NCI-H446 (cell line): ENCODE data around the gene TCF3.
A peak's percentile ranks its signal among the peaks of the same experiment; 100 is the strongest.
"Not testable (repeated sequence)": the region's sequence is repeated elsewhere in the genome, so short reads cannot be mapped to it uniquely, and the experiment has no call there.

Experiments used
- DNase-seq, 2 experiments: peaks; one replicate each; lab custom pipeline; 2025; lab: John Stamatoyannopoulos, UW

The TCF3 gene

DNA sequence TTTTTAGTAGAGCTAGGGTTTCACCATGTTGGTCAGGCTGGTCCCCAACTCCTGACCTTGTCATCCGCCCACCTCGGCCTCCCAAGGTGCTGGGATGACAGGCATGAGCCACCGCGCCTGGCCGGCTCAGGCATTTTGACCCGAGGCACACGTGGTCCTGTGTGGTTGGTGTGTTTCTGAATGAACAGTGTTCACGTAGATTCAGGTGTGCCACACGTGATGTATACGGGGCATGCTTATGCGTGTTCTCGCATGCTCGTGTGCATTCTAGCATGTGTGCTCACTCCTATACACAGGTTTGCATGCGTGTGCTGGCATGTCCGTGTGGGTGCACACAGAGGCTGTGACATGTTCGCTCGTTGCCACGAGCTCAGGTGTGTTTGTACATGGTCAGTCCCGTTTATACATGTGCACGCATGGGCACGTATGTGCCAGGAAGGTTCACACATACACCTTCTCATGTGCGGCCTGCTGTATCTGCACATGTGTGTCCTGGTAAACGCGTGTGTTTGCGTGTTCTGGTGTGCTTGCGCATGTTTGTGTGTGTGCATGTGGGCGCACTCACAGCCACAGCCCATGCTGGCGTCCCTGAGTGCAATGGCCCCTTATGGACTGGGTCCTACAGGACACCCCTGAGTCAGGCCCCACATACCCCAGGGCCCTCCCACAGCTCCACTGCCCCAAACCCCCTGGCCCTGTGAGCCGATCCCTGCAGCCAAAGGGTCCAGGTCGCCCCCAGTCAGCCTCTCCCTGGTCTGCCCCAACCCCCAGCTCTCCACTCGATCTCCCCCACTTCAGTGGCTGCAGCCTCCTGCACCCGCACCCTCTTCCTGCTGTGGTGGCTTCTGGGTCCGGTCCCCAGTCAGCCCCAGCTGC, 20.6 kb upstream of the TCF3 start:
- DNase-seq: no peak

DNA sequence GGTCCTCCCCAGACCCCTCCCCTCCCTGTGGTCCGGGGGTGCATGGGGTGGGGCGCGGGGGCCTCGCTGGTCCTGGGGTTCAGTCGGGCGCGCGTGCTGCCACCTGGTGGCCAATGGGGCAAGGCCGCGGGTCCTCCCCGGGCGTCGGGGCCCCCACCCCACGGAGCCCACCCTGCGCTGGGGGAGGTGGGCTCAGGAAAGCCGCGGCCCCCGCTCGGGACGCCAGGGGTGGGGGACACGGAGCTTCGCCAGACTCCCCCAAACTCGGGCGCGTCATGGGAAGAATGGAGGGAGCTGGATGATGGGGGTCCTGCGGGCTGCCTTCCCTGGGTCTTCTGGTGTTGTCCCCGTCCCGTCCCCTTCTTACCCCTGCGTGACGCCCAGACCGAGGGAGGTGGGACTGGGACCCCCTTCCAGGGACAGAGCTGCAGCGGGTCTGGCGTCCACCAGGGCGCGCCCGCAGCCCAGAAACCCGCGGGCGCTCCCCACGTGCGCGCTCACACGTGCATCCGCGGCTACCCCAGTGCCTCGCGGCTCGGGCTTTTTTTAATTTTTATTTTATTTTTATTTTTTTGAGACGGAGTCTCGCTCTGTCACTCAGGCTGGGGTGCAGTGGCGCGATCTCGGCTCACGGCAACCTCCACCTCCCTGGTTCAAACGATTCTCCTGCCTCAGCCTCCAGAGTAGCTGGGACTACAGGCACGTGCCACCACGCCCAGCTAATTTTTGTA, 19.8 kb upstream of the TCF3 start:
- DNase-seq: peak in 1 of 2 experiments; percentile 54

DNA sequence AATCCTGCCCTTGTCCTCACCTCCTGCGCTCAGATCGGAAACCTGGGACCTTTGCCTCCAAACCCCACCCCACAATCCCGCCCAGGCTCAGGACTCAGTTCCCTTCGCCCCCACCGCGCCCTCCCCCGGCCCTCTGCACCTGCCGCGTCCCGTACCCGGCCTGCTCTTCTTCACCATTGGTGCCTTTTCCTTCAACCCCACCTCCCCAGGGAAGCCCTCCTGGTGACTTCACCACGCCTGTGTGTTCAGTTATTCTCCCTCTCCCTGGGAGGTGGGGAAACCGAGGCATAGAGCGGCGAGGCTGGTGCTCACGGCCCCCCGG, 19.3 kb upstream of the TCF3 start:
- no peak for DNase-seq

GRCh38 chr19:1670747-1671146, 18.3 kb upstream of the TCF3 start:
- not testable (repeated sequence) for DNase-seq

GRCh38 chr19:1668486-1669270, 16.3 kb upstream of the TCF3 start:
- no peak for DNase-seq

- no peak for DNase-seq
Observed at GRCh38 chr19:1668048-1668485, 15.7 kb upstream of the TCF3 start.

DNA sequence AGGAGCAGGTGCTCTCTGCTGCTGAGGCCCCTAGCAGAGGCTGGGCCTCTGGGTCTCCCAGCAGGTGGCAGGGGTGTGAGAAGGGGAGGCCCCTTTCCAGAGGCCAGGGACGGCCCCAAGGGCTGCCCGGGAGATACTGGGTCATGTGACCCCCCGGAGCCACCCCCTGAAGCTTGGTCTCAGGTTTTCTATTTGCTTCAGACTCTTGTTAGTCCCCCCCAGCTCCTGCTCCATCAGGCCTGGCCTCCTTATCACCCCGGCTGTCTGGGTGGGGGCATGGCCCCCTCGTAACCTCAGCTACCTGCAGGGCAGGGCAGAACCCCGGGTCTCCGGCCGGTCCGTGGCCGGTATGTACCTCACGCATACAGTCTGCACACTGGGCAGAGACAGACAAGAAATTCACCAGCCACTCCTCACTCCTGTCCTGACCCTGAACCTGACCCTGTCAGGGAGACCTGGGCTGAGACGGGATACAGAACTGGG, 13.2 kb upstream of the TCF3 start:
- no peak for DNase-seq

DNA sequence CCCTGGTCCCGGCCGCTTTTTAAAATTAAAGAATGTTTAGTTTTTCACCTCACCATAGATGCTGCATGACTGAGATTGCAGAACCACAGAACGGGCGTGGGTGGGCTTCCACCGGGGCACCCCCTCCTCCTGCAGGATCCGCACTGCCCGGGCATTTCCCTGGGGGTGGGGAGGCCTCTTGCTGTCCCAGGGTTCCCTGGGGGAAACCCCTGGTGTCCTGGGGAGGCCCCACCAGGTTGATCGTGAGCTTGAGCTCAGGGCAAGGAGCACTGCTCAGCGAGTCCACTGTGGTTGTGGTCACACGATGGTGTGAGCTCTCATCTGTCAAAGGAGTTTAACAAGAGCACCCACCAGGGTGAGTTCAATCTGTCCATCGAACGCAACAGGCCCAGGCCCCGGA, 11.4 kb upstream of the TCF3 start:
- DNase-seq: no peak

GRCh38 chr19:1663227-1663626, 10.8 kb upstream of the TCF3 start:
- DNase-seq: not testable (repeated sequence)

GRCh38 chr19:1661995-1662394, 9.6 kb upstream of the TCF3 start:
- no peak for DNase-seq

DNA sequence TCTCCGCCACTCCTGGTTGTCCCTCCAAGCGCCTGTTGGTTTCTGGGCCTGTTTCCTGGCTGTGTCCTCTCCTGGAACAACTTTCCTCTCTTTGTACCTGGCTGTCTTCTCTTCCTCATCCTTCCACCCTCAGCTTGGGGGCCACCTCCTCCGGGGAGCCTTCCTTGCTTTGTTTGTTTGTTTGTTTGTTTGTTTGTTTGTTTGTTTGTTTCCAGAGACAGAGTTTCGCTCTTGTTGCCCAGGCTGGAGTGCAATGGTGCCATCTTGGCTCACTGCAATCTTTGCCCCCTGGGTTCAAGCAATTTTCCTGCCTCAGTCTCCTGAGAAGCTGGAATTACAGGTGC, 6.6 kb upstream of the TCF3 start:
- no peak for DNase-seq

DNA sequence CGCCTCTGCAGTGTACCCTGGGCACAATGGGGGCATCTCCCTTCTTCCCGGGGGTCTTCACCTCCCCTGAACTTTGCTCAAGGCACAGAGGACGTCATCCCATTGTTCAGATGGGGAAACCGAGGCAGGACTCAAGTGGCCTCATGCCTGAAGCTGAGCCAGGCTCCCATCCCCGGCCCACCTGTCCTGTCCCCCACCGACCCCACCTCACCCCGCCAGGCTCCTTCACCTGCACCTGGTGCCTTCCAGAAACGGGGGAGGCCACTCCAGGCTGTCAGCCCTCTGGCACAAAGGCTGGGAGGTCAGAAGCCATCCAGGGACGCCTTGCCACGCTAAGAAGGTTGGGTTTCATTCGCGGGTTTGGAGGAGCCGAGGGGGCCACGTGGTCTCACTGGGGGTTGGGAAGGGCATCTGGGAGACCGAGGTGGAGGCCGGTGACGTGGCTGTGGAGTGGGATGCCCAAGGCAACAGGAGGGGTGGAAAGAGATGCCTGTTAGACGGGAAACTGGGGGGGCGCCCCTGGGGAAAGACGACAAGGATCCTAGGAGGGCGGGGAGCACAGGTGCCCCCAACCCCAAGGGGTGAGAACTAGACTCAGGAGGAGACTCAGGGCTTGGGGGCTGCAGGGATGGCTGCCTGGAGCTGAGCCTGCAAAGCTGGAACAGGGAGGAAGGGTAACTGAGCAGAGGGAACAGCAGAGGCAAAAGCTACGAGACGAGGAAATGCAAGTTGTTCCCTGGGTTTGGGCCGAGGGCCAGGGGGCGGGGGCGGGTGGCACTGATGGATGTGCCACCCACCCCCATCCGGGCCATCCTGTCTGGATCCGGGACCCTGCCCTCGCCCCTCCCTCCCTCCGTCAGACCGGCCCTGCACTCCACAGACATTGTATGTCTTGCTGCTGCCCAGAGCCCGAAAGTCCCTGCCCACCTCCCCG, 6.0 kb upstream of the TCF3 start:
- DNase-seq: no peak

DNA sequence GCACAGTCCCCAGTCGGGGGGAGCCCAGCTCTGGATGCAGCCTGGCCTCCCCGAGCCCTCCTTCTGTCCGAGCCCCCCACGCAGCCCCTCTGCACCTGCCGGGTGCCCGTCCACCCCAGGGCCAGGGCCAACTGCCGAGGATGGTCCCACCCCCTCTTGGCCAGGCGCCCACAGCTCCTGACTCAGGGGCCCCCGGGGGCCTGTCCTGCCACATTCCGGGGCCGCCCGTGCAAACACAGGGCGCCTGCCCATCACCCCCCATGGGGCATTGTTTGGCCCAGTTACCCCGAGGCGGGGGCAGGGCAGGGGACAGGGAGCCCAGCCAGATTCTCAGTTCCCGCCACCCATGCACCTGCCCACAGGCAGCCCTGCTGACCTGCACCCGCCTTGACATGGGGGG, 5.3 kb upstream of the TCF3 start:
- no peak for DNase-seq

GRCh38 chr19:1656988-1657536, 4.6 kb upstream of the TCF3 start:
- DNase-seq: no peak

GRCh38 chr19:1655987-1656608, 3.7 kb upstream of the TCF3 start:
- no peak for DNase-seq

DNA sequence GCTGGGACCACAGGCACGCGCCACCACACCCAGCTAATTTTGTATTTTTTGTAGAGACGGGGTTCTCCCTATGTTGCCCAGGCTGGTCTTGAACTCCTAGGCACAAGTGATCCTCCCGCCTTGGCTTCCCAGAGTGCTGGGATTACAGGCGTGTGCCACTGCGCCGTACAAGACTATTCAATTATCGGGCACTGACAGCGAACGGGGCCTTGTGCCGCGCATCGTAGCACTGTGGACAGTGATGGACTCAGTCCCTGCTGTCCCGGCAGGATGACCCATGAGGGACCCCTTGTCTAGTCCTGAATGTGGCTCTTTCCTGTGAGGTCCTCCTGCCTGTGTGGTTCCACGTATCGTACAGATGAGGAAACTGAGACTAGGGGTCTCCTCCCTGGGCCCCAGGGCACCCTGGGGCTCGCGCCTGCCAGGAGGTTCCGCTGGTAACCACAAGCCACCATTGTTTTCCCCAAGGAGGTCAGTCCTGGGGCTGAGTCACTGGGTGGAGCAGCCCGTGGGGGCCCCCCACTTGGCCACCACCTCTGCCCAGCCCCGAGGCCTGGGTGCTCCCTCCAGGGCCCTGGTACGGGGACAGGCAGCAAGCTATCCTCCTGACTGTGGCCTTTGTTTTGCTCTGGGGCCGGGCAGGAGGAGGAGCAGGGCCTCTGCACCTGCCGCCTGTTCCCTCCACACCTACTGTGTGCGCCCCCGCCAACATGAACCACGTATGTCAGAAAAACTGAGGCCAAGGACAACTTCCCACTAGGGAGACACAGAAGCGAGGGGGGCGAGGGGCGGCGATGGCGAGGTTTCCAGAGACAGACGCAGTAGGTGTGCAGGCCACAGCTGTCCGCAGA, 2.9 kb upstream of the TCF3 start:
- DNase-seq: no peak

DNA sequence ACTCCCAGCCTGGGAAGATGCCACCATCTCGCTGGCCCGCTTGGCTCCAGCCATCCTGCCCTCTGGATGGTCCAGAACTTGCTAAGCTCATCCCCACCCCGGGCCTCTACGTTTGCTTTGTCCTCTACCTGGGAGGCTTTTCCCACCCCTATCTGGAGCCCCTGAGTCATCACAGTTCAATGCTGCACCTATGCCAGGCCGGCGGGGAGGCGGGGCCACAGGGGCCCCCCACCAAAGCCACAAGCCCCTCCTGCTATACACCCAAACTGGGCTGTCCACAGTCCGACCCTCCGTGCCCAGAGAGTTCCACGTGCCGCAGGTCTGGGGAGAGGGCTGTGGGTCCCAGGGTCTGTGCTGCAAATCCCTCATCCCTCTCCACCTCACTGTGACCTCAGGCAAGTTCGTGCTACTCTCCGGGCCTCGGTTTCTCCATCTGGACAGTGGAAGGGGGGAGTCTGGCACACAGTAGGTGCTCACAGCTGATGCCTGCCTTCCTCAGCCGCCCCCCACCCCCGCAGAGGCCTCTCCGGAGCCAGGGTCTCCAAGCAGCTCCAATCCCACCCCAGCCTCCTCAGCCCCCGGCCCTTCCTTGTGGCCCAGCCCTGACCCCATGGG, 1.9 kb upstream of the TCF3 start:
- no peak for DNase-seq

DNA sequence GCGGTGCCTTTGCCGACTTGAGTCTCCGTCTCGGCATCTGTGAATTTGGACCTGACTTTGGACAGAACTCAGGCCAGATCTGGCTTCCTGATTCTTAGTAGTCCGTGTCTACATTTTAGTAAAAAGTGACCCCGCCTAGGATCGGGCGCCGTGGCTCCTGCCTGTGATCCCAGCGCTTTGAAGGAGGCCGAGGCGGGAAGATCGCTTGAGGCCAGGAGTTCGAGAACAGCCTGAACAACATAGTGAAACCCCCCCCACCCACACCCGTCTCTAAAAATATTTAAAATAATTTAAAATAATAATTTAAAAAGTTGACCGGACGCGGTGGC, 849 bp upstream of the TCF3 start:
- DNase-seq: no peak

DNA sequence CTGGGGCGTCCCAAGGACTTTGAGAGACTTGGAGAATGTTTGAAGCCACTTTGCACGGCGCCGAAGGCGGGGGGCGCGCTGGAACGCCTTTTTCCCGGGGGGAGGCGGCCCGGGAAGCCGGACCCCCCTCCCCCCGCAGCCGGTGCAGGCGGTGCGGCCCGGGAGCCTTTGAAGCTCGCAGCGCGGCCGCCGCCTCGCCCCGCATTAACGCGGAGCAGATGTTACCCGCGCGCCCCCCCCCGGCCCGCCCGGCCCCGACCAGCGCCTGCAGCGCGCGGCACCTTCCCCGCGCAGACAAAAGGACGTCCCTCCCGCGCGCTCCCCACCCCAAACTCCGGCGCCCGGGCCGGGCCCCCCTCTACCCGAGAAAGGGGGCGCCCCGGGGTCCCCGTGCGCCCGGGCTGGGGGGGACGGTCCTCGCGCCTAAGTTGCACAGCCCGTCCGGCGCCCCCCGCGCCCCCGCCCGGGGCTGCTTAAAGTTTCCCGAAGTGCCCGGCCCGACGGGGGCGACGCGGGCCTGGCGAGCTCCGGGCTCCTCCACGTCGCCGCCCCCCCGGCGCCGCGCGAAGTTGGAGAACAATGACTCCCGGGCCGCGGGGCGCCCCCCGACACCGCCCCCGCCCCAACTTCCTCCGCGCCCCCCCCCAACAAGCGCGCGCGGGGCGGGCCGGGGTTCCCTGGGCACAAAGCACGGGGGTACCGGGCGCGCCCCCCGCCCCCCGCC, 685 bp downstream of the TCF3 start:
- DNase-seq: peak in 1 of 2 experiments; percentile 48
